A673 (cell line): Measurements from ENCODE around the gene LRP1B. TPM values are rescaled to one million over a fixed set of nuclear protein-coding genes. Genes with fewer than 3 reads are reported as not detected.
"Not testable (repeated sequence)": the region's sequence is repeated elsewhere in the genome, so short reads cannot be mapped to it uniquely, and the experiment has no call there.

ENCODE experiments used
- BruUV-seq: library from RNA; stranded (reverse); fragments of 400-500 nt; replicated peaks from 2 replicates; lab custom pipeline; 2021; lab: Mats Ljungman, UMichigan
- CTCF ChIA-PET: fragments of 300-600 bp; sonication (Branson Sonifier 250); formaldehyde crosslinking; loops from one replicate; lab custom pipeline; 2022; ENCODE audit warnings: antibody characterized with exemption; lab: Charles Lee
- POLR2A ChIA-PET: fragments of 300-600 bp; sonication (Branson Sonifier 250); formaldehyde crosslinking; loops from one replicate; lab custom pipeline; 2022; ENCODE audit warnings: antibody characterized with exemption; ENCODE audit not compliant: low non-redundant PET; lab: Charles Lee
- DNase-seq: peaks from one replicate; pipeline ENCODE4 v3.0.0-alpha.2; 2015; ENCODE audit warnings: low spot score
- H3K27ac ChIP-seq: fragments of 200-600 bp; sonication (generic); 2 replicates; pipeline ENCODE4 v1.5.1; 2016; ENCODE audit warnings: mixed run types, low read depth, mild to moderate bottlenecking, mixed read lengths, antibody characterized with exemption, low read length; ENCODE audit not compliant: poor library complexity, severe bottlenecking
- H3K27me3 ChIP-seq: fragments of 200-600 bp; sonication (generic); replicated peaks from 2 replicates; pipeline ENCODE4 v1.6.1; 2017; ENCODE audit warnings: mixed run types, low read depth, mild to moderate bottlenecking, mixed read lengths, antibody characterized with exemption, low read length; ENCODE audit not compliant: insufficient read depth, poor library complexity
- H3K36me3 ChIP-seq: fragments of 200-600 bp; sonication (generic); 2 replicates; pipeline ENCODE4 v1.6.1; 2016; ENCODE audit warnings: mixed run types, mild to moderate bottlenecking, mixed read lengths, antibody characterized with exemption, low read length; ENCODE audit not compliant: insufficient read depth, poor library complexity, severe bottlenecking
- H3K4me1 ChIP-seq: fragments of 200-600 bp; sonication (generic); 2 replicates; pipeline ENCODE4 v1.6.1; 2017; ENCODE audit warnings: mixed run types, mild to moderate bottlenecking, mixed read lengths, antibody characterized with exemption, low read length; ENCODE audit not compliant: insufficient read depth, poor library complexity, severe bottlenecking
- H3K4me3 ChIP-seq: fragments of 200-600 bp; sonication (generic); 2 replicates; pipeline ENCODE4 v1.5.1; 2016; ENCODE audit warnings: low read depth, mixed run types, mild to moderate bottlenecking, mixed read lengths, low read length; ENCODE audit not compliant: poor library complexity, severe bottlenecking
- H3K9me3 ChIP-seq: fragments of 200-600 bp; sonication (generic); 2 replicates; pipeline ENCODE4 v1.6.1; 2016; ENCODE audit warnings: mixed run types, low read depth, mild to moderate bottlenecking, mixed read lengths, antibody characterized with exemption, low read length; ENCODE audit not compliant: poor library complexity, severe bottlenecking
- CTCF ChIP-seq: fragments of 300-800, 200-600 bp; sonication (generic); conservative IDR thresholded peaks from 2 replicates; pipeline ENCODE4 v1.5.1; 2017; ENCODE audit warnings: low read depth, mild to moderate bottlenecking, antibody characterized with exemption, low read length, moderate library complexity, mixed read lengths
- EZH2 ChIP-seq: fragments of 200-600 bp; sonication (generic); IDR thresholded peaks from 2 replicates; pipeline ENCODE4 v1.6.1; 2017; ENCODE audit warnings: borderline replicate concordance, low read depth, mild to moderate bottlenecking, mixed read lengths, antibody characterized with exemption, low read length; ENCODE audit not compliant: poor library complexity, severe bottlenecking
- intact Hi-C: fragments of 100-400 bp; cut with micrococcal nuclease; formaldehyde crosslinking; loops from one replicate; pipeline ENCODE4 v1.10.0; 2022; ENCODE audit not compliant: unreplicated experiment
- total RNA-seq: library from RNA; stranded (reverse); gene quantifications from 2 replicates; pipeline ENCODE4 v1.2.3, GENCODE V29; 2021

The LRP1B gene
- total RNA-seq, 1 experiment from 2014 or later = 9.9 TPM

DNA sequence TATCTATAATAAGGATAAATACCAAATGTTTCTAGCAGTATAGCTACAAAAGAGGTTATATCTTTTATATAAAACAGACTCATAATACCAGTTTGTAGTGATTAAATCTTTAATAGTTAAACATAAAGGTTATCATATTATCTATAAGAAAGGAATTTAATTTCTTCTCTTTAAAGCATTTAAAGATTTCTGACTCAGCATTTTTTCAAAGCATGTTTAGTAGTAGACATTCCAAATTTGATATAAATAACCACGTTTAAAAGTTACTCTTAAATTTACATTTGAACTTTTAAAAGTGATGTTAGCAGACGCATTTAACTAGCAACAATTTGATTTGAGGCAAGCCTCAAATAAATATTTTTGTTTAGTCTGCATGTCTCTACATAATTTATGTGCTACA, 1842.6 kb downstream of the LRP1B start:
- no TSS peak for BruUV-seq
- no peak for DNase-seq
- H3K36me3 ChIP-seq = no peaks in the 10 kb centered on the region

DNA sequence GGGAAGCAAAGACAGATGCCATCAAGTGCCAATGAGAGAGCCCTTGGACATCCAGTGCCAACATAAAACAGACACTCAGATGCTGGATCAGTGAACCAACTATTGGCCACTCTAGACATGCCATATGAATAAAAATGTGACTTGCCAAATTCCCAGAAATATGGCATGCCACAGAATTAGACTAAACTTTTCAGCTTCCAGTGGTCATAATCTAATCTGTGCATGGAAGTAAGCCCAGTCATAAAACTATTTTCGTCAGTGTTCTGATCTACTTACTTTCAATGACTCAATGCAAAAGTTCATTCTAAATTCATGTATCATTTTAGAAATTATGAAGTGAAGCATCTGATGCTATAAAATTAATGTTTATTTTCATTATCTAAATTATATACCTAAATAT, 1844.4 kb downstream of the LRP1B start:
- no peak overlapping the region for H3K4me3 ChIP-seq
- ChIA-PET POLR2A (no interaction called here), CTCF (no interaction called here)
- intact Hi-C loops = no loop called here
- no TSS peak for BruUV-seq
- no peak for DNase-seq
- no peak overlapping the region for H3K27ac ChIP-seq
- no peaks in the 10 kb centered on the region for H3K36me3 ChIP-seq
- TF ChIP-seq CTCF (no peak), EZH2 (no peak)
- H3K27me3 ChIP-seq = no peaks in the 10 kb centered on the region
- H3K4me1 ChIP-seq = peaks cover 3% of the 10 kb centered on the region
- no peaks in the 10 kb centered on the region for H3K9me3 ChIP-seq

More for the DNA sequence above, 1842.6 kb downstream of the LRP1B start:
- no peak overlapping the region for H3K27ac ChIP-seq
- no peak for TF ChIP-seq EZH2
- no peak for TF ChIP-seq CTCF
- H3K9me3 ChIP-seq = no peaks in the 10 kb centered on the region
- ChIA-PET POLR2A (no interaction called here), CTCF (no interaction called here)
- H3K4me3 ChIP-seq = no peak overlapping the region
- peaks cover 3% of the 10 kb centered on the region for H3K4me1 ChIP-seq
- intact Hi-C loops = no loop called here
- H3K27me3 ChIP-seq = no peaks in the 10 kb centered on the region

GRCh38 chr2:140277344-140277743, 1853.5 kb downstream of the LRP1B start:
- DNase-seq, H3K4me3 ChIP-seq, CTCF ChIA-PET, POLR2A ChIA-PET, H3K4me1 ChIP-seq, H3K36me3 ChIP-seq, BruUV-seq, H3K27ac ChIP-seq, H3K27me3 ChIP-seq, intact Hi-C loops, H3K9me3 ChIP-seq: not testable (repeated sequence)

DNA sequence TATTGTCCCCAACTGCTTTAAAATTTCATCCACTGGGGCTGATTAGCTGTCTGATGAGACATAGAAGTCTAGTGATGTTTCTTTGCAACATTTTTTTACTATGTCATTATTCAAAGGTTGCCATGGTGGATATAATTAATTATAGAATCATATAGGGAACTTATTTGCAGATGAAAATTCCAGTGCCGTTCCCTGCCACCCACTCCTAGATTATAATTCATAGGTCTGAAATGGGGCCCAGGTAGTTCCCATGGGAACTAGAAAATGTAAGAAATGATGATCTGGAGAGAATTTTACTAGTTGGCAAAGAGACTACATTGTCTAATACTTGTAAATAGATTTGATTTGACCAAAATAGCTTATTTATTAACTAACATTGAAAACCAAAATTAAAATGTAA, 1854.2 kb downstream of the LRP1B start:
- no peaks in the 10 kb centered on the region for H3K27me3 ChIP-seq
- no peaks in the 10 kb centered on the region for H3K9me3 ChIP-seq
- TF ChIP-seq CTCF = no peak
- TF ChIP-seq EZH2 = no peak
- ChIA-PET CTCF (no interaction called here), POLR2A (no interaction called here)
- H3K4me3 ChIP-seq = no peak overlapping the region
- intact Hi-C loops = no loop called here
- H3K4me1 ChIP-seq = no peaks in the 10 kb centered on the region
- H3K27ac ChIP-seq = no peak overlapping the region
- H3K36me3 ChIP-seq = no peaks in the 10 kb centered on the region
- no peak for DNase-seq
- BruUV-seq = no TSS peak
